HG03575 (cell line): ENCODE measurements around the gene CFDP1.

Experiments
- ATAC-seq: cut with Tn5 transposase; IDR thresholded peaks from one replicate; pipeline ENCODE4 v1.9.1; 2021; ENCODE audit not compliant: unreplicated experiment, insufficient number of reproducible peaks, low FRiP score; ENCODE audit errors: extremely low read depth

Gene CFDP1

DNA sequence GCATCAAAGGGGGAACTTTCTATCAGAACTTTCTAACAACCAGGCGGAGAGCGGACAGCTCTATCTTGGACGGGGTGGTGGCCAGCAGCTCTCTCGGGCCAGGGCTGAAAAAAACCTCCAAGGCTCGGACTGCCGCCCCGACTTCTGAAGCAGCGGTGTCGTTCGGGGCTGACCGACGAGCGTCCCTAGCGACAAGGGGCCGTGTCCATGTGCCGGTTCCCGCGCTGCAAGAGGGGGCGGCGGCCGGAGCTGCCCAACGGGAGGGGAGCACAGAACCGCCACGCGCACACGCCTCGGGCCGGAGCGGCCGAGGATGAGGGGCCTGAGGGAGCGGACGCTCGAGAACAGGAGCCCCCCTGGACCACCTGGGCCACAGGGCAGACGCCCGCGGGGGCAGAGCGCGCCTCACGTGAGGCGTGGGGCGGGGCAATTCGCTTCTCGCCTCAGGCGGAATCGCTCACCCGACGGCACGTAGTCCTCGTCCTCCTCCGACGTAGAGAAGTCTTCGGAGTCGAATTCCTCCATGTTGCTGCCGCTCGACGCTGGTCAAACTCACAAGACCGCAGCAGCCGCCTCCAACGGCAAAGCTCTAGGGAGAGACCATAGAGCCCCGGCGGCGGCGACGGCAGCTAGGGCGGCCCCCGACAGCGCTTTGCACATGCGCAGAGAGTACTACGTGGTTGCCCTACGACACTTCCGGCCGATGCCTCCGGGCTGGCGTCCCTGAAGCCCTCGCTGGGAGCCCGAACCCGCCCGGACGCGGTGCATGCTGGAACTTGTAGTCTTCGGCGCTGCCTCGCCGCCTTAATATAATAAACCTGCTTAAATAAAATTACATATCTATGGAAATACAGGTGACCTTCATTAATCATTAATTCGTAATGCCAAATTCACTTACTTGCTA is at the start of gene CFDP1:
Gene CFDP1 (minus strand): TSS at position 676 of the 904 bp plus-strand sequence. CDS start 151 bp downstream, at position 525.
- peak; percentile 64 for ATAC-seq

DNA sequence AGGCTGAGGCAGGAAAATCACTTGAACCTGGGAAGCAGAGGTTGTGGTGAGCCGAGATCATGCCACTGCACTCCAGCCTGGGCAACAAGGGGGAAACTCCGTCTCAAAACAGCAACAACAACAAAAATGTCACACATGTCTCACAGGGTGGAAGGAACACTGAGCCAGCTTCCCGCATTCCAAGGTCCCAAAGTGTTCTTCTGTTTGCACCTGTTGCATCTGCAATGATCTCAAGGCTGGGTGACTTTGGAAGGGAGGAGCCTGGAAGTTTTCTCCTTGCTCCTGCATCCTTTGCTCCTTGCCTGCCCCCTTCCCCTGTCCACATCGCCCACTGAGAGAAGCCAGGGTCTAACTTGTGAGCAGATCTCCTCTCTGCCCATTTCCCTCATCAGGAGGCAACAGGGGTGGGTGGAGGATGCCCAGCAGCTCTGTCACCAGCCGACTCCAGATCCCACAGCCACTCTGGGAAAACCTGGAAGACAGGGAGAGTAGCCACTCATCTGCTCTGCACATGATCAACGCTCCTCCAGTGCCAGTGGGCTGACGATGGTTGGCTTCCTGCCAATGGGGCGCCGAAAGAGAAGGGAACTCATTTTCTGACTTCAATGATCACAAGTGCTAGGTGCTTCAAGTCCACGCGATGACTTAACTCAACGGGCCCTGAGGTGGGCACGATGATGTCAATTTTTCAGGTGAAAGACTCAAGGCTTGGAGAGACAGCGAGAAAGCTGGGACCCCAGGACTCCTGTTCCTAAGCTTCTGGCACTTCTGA is 49.3 kb upstream of the CFDP1 start:
- no peak for ATAC-seq

DNA sequence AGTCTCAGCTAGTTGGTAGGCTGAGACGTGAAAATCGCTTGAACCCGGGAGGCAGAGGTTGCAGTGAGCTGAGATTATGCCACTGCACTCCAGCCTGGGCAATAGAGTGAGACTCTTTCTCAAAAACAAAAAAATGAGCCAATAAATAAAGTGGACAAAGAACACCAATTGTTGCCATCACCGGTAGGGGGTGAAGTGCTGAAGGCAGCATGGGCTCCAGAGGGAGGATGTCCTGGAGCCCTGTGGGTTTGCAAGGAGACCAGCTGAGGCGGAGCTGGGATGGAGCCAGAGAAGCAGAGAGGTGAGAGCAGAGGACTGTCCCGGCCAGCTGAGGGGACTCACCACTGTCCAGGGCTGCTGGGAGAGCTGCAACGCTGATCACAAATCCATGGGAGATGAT is 48.2 kb upstream of the CFDP1 start:
- no peak for ATAC-seq

GRCh38 chr16:75479421-75479990 is 46.2 kb upstream of the CFDP1 start:
- ATAC-seq = no peak

GRCh38 chr16:75478480-75479345 is 45.4 kb upstream of the CFDP1 start:
- ATAC-seq = no peak

DNA sequence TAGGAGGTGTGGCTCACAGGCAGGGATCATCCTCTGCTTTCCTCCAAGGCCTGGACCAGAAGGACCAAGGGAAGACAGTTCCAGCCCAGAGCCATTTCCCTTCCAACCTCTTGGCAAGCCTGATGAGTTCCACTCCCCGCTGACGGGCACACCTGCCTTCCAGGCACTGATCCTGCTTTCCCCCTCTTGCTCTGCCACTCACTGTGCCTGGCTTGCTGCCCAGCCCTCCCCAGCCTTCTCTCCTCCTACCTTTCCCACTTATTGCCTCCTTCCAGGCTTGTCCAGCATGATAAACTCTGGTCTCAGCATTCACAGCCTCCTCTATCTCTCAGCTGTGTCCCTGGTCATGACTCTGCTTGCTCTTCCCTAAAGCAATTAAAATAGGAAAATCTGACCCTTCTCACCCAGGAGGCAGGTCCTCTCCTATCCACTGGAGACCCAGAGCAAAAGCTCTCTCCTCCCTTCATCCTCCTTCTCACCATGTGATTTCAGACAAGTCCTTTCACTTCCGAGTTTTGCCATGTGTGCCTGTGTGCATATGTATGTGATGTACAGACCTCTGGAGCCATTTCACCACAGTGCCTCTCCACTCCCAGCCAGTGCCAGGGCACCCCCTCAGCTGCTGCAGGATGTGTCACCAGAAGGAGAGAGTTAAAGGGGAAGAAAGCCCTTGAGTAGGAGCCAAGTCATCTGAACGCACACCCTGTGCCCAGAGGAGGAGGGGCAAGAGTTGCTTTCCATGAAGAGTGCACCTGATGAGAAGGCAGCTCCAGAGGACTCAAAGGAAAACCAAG is 44.6 kb upstream of the CFDP1 start:
- ATAC-seq = no peak

GRCh38 chr16:75476817-75477216 is 43.5 kb upstream of the CFDP1 start:
- ATAC-seq = no peak

DNA sequence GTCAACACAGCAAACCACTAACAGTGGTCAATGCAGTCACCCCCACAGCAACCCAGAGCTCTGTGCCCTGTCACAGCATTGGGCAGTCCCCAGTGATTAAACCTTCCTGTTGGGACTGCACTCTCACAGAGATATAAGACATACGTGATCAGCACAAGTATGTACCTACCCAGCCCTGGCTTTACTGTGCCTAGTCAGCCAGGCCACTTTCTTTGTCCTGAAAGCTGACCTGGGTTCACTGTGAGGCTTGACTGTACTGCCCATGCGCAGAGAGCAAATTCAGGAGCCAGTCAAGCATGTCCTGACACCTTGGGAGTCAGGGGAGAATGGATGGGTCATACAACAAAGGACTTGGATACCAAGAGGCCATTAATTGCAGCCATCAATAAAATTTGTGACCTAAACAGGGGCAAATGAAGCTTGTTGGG is 42.1 kb upstream of the CFDP1 start:
- ATAC-seq = no peak

- no peak for ATAC-seq
Measured at GRCh38 chr16:75472908-75473877, 39.9 kb upstream of the CFDP1 start.

GRCh38 chr16:75471723-75472633 is 38.7 kb upstream of the CFDP1 start:
- ATAC-seq = peak; percentile 74

DNA sequence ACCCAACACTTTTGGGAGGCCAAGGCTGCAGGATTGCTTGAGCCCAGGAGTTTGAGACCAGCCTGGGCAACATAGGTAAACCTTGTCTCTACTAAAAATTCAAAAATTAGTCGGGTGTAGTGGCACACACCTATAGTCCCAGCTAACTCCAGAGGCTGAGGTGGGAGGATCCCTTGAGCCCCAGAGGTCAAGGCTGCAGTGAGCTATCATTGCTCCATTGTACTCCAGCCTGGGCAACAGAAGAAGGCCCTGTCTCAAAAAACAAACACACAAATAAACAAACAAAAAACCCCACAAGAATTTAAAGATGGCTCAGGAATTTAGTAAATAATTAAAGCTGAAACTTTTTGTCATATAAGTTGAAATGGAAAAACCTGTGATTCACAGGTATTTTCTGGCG is 33.5 kb upstream of the CFDP1 start:
- ATAC-seq = no peak

DNA sequence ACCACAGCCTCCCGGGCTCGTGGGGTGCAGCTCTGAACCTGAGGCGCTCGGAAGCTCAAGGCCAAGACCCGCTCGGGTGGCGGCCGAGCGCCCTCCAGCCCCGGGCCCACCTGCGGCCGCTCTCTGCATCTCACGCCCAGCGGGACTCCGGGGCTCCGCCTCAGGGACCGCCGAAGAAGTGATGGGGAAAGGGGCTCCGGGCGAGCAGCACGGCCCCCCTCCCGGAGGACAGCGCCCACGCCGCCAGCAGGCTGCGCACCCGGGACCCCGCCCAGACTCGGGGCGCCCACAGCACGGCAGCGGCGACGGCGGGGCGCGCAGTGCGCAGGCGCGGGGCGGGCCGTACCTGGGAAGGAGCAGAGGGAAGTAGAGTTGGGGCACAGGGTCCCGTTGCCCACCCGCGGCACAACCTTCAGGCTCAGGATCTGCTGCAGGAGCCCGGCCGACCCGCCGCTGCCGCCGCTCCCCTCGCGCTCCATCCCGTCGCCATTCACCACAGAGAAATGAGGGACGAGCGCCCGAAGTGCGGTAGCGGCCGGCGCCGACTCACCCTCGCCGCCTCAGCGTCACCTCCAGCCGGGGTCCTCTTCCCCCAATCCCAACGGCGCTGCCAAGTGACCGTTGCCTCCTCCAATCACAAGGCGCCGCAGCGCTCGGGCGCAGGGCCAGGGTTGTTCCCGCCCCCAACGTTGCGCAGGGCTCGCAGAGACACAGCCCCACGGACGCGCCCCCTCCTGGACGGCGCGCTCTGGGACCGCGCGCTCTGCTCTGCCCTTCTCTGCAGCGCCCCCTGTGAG is 31.0 kb upstream of the CFDP1 start, which contains the start of gene TMEM170A:
Gene TMEM170A (minus strand): TSS at position 568 of the 797 bp plus-strand sequence. CDS start 89 bp downstream, at position 479.
- peak; percentile 59 for ATAC-seq

- peak; percentile 3 for ATAC-seq
Measured at GRCh38 chr16:75463389-75464121, 30.3 kb upstream of the CFDP1 start.

- peak; percentile 30 for ATAC-seq
Measured at GRCh38 chr16:75462806-75463205, 29.5 kb upstream of the CFDP1 start.

DNA sequence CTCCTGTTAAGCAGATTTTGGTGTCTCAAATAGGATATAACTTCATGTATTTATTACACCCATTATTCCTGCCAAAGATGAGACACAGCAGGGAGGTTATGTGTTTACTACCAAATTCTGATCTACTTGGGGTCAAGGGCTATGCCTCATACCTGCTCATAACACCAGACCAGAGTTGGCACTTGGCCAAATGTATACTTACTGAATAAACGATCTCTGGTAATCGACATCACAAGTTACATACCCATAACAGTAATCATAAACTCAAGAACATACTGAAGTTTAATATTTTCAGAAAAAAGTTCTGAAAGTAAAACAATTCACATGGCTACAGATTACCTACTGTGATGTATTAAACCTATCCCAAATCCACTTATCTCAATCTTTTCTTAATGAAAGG is 28.3 kb upstream of the CFDP1 start:
- no peak for ATAC-seq
